ENCODE measurements around the gene TMEM156.

The TMEM156 gene

DNA sequence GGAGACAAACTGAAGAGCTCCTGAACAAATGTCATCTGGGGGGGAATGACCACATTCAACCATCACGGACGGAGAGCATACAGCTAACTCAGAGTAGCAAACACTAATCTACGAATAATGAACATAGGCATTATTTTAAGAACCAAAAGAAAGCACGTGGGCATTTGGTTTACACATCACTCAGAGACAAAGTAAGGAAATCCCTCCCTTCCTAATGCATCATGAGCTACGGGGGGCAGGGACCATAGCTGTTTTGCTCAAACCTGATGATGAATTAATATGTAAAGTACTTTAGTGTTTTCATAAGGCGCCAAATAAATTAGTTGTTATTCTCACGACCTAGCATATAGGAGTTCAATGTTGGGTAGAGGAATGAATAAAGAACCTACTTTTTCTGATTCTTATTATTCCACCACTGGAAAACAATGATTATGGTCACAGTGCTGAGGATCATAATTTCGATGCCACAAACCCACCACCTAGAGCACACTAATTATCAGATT is 11.7 kb upstream of the TMEM156 start:
- no peak overlapping the region for H3K27ac ChIP-seq (ENCODE audit: extremely low read depth, low read depth, low read length)
- POLR2A ChIA-PET = interaction anchor here (1.2 kb wide), 1 partner anchor 9 kb away, joined by 3 read pairs; no protein-coding TSS in a partner anchor

DNA sequence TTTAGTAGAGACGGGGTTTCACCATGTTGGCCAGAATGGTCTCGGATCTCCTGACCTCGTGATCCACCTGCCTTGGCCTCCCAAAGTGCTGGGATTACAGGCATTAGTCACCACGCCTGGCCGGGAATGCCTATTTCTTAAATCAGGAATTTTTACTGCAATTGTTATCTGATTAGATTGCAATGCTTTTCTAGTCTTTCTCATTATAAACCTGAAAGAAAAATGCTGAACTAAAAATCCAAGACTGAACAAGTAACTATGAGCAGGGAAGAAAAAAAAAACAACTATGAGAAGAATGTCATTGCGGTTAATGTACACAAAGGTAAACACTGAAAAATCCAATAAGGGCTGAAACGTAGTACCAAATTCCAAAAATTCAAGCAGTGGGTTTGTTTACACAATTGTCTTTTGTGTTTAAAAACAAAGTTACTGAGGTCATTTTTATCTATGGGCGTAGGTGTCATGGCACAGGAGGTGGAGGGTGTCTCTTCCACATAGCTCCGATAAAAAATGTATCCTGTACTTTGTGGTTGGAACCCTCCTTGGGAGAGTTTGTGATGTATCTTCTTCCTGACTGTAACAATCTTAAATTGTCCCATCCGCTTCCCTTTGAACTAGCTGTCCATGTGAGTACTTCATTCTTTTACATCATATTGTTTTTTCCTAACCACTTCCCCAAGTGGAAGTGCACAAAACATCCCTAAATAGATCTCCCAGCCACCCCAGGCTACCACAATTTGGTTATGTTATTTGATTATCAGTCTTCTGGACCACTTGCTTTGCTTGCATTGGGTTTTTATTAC is 11.1 kb upstream of the TMEM156 start:
- H3K27ac ChIP-seq (ENCODE audit: extremely low read depth, low read depth, low read length) = no peak overlapping the region
- POLR2A ChIA-PET = interaction anchor here (1.2 kb wide), 1 partner anchor 10 kb away, joined by 3 read pairs; no protein-coding TSS in a partner anchor
- H3K4me1 ChIP-seq (ENCODE audit: control insufficient read depth, insufficient read depth, low read length) = no peaks in the 10 kb centered on the region
- peak overlapping the region; percentile 15 for H3K4me3 ChIP-seq (ENCODE audit: low read depth, low read length)
- H3K36me3 ChIP-seq (ENCODE audit: control insufficient read depth in 2 of 2, insufficient read depth in 1 of 2, low read length in 2 of 2) = no peaks in the 10 kb centered on the region
- TF ChIP-seq, protein P1, sequence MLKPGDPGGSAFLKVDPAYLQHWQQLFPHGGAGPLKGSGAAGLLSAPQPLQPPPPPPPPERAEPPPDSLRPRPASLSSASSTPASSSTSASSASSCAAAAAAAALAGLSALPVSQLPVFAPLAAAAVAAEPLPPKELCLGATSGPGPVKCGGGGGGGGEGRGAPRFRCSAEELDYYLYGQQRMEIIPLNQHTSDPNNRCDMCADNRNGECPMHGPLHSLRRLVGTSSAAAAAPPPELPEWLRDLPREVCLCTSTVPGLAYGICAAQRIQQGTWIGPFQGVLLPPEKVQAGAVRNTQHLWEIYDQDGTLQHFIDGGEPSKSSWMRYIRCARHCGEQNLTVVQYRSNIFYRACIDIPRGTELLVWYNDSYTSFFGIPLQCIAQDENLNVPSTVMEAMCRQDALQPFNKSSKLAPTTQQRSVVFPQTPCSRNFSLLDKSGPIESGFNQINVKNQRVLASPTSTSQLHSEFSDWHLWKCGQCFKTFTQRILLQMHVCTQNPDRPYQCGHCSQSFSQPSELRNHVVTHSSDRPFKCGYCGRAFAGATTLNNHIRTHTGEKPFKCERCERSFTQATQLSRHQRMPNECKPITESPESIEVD (tag by site-specific recombination; IDR thresholded peaks at IDR 0.05) = peak; percentile 76
- TF ChIP-seq ZNF335 (tag by site-specific recombination; conservative IDR thresholded peaks at IDR 0.05) = peak; percentile 59
- 0 out of 2 replicates have a peak, but pooled peaks have one; percentile 19 for TF ChIP-seq ZEB2 (tag by site-specific recombination; IDR thresholded peaks at IDR 0.05)
- 0 out of 2 replicates have a peak, but pooled peaks have one; percentile 35 for TF ChIP-seq ZXDB (tag by site-specific recombination; IDR thresholded peaks at IDR 0.05)
- TF ChIP-seq ZNF366 (tag by site-specific recombination; conservative IDR thresholded peaks at IDR 0.05) = 0 out of 2 replicates have a peak, but pooled peaks have one; percentile 18
- TF ChIP-seq EGR2 (tag by site-specific recombination; IDR thresholded peaks at IDR 0.05; ENCODE audit: low read depth) = 0 out of 2 replicates have a peak, but pooled peaks have one; percentile 9
- TF ChIP-seq ZFHX2 (tag by site-specific recombination; conservative IDR thresholded peaks at IDR 0.05) = peak; percentile 31; the same call in 1 of the 2 replicates
- TF ChIP-seq SP7 (tag by site-specific recombination; IDR thresholded peaks at IDR 0.05) = 0 out of 2 replicates have a peak, but pooled peaks have one; percentile 20
- TF ChIP-seq BCL11A (tag by site-specific recombination; IDR thresholded peaks at IDR 0.05; ENCODE audit: low read depth) = no peak
- peak; percentile 60 for TF ChIP-seq GLIS1 (tag by site-specific recombination; IDR thresholded peaks at IDR 0.05)
- TF ChIP-seq ZNF24 (tag by site-specific recombination; IDR thresholded peaks at IDR 0.05) = no peak
- no peak for TF ChIP-seq ZNF37A (tag by site-specific recombination; IDR thresholded peaks at IDR 0.05)
- TF ChIP-seq ZBTB17 (tag by site-specific recombination; IDR thresholded peaks at IDR 0.05) = peak; percentile 89
- CTCF ChIA-PET = interaction anchor here (0.5 to 1.6 kb wide), 4 partner anchors 103 to 983 kb away, joined by 3 to 5 read pairs (median 3); no protein-coding TSS in a partner anchor
- H3K9me3 ChIP-seq (ENCODE audit: control insufficient read depth, insufficient read depth, low read depth, low read length) = no peaks in the 10 kb centered on the region

More for the DNA sequence above, 11.7 kb upstream of the TMEM156 start:
- no peaks in the 10 kb centered on the region for H3K36me3 ChIP-seq (ENCODE audit: control insufficient read depth in 2 of 2, insufficient read depth in 1 of 2, low read length in 2 of 2)
- CTCF ChIA-PET = interaction anchor here (0.5 to 1.6 kb wide), 2 partner anchors 103 to 141 kb away, joined by 3 to 5 read pairs; no protein-coding TSS in a partner anchor
- H3K4me1 ChIP-seq (ENCODE audit: control insufficient read depth, insufficient read depth, low read length) = no peaks in the 10 kb centered on the region
- peak overlapping the region; percentile 58 for H3K4me3 ChIP-seq (ENCODE audit: low read depth, low read length)
- H3K9me3 ChIP-seq (ENCODE audit: control insufficient read depth, insufficient read depth, low read depth, low read length) = no peaks in the 10 kb centered on the region
- TF ChIP-seq, protein P2, sequence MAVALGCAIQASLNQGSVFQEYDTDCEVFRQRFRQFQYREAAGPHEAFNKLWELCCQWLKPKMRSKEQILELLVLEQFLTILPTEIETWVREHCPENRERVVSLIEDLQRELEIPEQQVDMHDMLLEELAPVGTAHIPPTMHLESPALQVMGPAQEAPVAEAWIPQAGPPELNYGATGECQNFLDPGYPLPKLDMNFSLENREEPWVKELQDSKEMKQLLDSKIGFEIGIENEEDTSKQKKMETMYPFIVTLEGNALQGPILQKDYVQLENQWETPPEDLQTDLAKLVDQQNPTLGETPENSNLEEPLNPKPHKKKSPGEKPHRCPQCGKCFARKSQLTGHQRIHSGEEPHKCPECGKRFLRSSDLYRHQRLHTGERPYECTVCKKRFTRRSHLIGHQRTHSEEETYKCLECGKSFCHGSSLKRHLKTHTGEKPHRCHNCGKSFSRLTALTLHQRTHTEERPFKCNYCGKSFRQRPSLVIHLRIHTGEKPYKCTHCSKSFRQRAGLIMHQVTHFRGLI (tag by site-specific recombination; IDR thresholded peaks at IDR 0.05) = no peak
- TF ChIP-seq ZNF335 (tag by site-specific recombination; conservative IDR thresholded peaks at IDR 0.05) (peak; percentile 62), GLI2 (tag by site-specific recombination; IDR thresholded peaks at IDR 0.05; ENCODE audit: borderline replicate concordance, low read depth) (no peak)
- TF ChIP-seq, protein P3, sequence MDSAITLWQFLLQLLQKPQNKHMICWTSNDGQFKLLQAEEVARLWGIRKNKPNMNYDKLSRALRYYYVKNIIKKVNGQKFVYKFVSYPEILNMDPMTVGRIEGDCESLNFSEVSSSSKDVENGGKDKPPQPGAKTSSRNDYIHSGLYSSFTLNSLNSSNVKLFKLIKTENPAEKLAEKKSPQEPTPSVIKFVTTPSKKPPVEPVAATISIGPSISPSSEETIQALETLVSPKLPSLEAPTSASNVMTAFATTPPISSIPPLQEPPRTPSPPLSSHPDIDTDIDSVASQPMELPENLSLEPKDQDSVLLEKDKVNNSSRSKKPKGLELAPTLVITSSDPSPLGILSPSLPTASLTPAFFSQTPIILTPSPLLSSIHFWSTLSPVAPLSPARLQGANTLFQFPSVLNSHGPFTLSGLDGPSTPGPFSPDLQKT (IDR thresholded peaks at IDR 0.05; ENCODE audit: borderline replicate concordance, low read depth, low read length) = no peak
- TF ChIP-seq, protein P4, sequence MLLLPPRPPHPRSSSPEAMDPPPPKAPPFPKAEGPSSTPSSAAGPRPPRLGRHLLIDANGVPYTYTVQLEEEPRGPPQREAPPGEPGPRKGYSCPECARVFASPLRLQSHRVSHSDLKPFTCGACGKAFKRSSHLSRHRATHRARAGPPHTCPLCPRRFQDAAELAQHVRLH (tag by site-specific recombination; IDR thresholded peaks at IDR 0.05) = no peak
- TF ChIP-seq, protein P5, sequence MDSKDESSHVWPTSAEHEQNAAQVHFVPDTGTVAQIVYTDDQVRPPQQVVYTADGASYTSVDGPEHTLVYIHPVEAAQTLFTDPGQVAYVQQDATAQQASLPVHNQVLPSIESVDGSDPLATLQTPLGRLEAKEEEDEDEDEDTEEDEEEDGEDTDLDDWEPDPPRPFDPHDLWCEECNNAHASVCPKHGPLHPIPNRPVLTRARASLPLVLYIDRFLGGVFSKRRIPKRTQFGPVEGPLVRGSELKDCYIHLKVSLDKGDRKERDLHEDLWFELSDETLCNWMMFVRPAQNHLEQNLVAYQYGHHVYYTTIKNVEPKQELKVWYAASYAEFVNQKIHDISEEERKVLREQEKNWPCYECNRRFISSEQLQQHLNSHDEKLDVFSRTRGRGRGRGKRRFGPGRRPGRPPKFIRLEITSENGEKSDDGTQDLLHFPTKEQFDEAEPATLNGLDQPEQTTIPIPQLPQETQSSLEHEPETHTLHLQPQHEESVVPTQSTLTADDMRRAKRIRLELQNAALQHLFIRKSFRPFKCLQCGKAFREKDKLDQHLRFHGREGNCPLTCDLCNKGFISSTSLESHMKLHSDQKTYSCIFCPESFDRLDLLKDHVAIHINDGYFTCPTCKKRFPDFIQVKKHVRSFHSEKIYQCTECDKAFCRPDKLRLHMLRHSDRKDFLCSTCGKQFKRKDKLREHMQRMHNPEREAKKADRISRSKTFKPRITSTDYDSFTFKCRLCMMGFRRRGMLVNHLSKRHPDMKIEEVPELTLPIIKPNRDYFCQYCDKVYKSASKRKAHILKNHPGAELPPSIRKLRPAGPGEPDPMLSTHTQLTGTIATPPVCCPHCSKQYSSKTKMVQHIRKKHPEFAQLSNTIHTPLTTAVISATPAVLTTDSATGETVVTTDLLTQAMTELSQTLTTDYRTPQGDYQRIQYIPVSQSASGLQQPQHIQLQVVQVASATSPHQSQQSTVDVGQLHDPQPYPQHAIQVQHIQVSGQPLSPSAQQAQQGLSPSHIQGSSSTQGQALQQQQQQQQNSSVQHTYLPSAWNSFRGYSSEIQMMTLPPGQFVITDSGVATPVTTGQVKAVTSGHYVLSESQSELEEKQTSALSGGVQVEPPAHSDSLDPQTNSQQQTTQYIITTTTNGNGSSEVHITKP (tag by site-specific recombination; IDR thresholded peaks at IDR 0.05) = peak; percentile 62
